GM12892 (cell line): ENCODE results near the gene HELZ2.

Experiments used
- POLR2AphosphoS5 ChIP-seq: IDR thresholded peaks from 2 replicates; pipeline ENCODE4 v1.6.1; 2011; ENCODE audit warnings: low read depth, low read length, control low read depth
- TAF1 ChIP-seq: IDR thresholded peaks from 2 replicates; pipeline ENCODE4 v1.6.1; 2011; ENCODE audit warnings: low read depth, mild to moderate bottlenecking, control low read depth, low read length, borderline replicate concordance

DNA sequence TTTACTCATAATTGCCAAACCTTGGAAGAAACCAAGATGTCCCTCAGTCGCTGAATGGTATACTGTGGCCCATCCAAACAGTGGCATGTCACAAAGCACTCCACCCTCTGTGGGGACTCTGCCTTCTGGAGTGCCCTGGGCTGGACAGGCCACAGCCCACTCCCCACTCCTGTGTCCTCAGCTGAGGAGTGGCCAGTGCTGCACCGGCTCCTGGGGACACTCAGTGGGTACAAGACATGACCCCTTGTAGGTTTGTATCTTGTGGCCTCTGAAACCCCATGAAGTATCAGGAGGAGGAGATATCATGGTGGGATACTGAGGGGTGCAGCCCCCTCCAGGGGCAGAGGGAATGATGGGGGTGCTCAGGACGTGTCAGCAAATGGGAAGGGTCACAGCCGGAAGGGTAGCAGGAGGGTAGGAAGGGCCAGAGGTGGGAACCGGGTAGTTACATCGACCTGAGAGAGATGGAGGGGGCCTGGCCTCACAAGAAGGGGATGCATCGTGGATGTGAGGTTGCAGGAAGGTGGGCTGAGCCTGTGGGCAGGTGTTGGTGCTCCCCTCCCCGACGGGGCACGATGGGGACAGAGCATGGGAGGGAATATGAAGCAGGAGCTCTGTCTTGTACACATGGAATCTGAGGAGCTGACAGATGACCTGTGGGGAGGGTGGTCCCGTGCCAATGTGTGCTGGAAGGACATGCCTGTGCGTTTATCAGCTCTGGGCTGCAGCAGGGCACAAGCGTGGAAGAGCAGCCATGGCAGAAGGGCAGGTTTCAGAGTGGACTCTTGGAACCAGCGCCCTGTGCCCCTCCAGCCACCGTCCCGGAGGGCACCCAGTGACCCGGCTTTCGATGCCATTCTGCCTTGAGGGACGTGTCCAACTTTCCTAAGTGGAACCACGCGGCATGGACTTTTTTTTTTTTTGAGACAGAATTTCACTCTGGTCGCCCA lies 11.9 kb upstream of the HELZ2 start:
- no peak for TF ChIP-seq TAF1
- no peak for TF ChIP-seq POLR2AphosphoS5
